GM12801 (cell line): ENCODE data around the gene NFKBIB.

ENCODE experiments used
- CTCF ChIP-seq: IDR thresholded peaks from one replicate; pipeline ENCODE4 v1.5.1; 2011; ENCODE audit warnings: control low read depth; ENCODE audit not compliant: insufficient read length; ENCODE audit errors: extremely low read depth

Gene NFKBIB, protein sequence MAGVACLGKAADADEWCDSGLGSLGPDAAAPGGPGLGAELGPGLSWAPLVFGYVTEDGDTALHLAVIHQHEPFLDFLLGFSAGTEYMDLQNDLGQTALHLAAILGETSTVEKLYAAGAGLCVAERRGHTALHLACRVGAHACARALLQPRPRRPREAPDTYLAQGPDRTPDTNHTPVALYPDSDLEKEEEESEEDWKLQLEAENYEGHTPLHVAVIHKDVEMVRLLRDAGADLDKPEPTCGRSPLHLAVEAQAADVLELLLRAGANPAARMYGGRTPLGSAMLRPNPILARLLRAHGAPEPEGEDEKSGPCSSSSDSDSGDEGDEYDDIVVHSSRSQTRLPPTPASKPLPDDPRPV

GRCh38 chr19:38899447-38900201, at the start of gene NFKBIB, which contains the start of gene SIRT2:
Gene NFKBIB, plus strand, starts transcription at chr19:38899969. Its CDS starts 64 bp downstream, at chr19:38900033.
Gene SIRT2, minus strand, starts transcription at chr19:38899618. Its CDS starts 97 bp downstream, at chr19:38899521.
- no peak for TF ChIP-seq CTCF

- no peak for TF ChIP-seq CTCF
These were observed 49.3 kb upstream of the NFKBIB start for GRCh38 chr19:38850436-38850975.

DNA sequence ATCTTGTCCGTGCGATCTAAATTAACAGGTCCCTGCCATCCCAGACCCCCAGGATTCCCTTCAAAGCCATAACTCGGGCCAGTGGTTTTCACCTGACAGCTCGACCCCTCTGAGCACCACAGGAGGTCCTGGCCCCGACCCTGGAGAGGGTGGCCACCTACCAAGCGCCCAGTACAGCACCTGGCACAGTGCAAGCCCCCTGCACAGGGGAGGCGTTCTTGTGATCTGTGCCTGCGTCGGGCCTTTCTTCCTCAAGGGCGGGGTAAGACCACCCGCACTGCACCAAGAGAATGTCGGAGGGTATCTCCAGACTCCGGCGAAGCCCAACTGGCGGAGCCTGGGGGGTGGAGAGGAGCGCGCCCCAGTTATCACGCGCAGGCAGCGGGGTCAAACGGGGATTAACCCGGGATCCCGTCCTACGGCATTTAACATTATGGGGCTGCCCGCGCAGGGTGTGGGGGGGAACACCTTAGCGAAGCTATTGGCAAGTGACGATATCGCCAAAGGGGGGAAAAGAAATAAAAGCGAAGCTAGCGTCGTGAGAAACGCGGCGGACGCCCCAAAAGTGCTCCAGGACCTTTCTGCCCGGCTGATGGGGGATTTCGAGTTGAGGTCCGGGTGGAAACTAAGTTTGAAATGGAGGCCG, 48.7 kb upstream of the NFKBIB start:
- TF ChIP-seq CTCF: no peak

- no peak for TF ChIP-seq CTCF
These were observed 48.0 kb upstream of the NFKBIB start for GRCh38 chr19:38851622-38852230.

DNA sequence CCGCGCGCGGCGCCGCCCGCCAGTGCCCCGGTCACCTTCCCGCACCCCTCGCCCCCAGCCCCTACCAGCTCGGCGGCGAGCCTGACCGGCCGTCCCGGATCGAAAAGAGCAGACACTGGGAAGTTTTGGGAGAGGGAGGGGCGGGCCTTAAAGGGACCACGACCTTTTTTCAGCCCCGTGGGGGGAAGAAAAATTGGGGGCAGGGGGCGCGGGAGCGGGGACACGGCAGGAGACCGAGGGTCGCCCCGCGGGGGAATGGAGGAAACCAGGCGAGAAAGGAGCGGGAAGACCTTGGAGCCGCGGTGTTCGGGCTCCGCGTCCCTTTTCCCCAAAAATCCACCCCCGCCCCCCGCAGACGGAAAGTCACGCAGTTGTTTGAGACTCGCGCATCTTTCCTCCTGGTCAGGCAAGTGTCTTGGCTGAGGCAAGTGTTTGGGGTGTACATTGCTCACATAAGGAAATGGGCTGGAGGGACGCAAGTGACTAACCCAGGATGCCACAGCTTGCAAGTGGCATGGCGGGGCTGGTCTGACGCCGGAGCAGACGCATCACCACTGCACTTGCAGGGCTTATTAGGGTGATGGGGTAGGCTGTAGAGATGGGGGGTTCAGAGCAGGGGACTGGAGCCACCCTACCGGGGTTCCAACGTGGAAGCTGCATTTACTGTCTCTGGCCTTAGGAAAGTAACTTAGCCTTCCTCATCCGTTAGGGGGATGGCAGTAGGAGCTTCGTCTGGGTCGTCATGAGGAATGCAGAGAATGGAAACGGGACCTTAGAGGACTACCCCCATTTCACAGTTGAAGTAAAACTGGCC, 47.3 kb upstream of the NFKBIB start:
- TF ChIP-seq CTCF: no peak

GRCh38 chr19:38853214-38853613, 46.6 kb upstream of the NFKBIB start:
- TF ChIP-seq CTCF: no peak
